ENCODE measurements around the gene GPC6.
A peak's percentile ranks its signal among the peaks of the same experiment; 100 is the strongest.
"Not testable (repeated sequence)": the region's sequence is repeated elsewhere in the genome, so short reads cannot be mapped to it uniquely, and the experiment has no call there.

The GPC6 gene

DNA sequence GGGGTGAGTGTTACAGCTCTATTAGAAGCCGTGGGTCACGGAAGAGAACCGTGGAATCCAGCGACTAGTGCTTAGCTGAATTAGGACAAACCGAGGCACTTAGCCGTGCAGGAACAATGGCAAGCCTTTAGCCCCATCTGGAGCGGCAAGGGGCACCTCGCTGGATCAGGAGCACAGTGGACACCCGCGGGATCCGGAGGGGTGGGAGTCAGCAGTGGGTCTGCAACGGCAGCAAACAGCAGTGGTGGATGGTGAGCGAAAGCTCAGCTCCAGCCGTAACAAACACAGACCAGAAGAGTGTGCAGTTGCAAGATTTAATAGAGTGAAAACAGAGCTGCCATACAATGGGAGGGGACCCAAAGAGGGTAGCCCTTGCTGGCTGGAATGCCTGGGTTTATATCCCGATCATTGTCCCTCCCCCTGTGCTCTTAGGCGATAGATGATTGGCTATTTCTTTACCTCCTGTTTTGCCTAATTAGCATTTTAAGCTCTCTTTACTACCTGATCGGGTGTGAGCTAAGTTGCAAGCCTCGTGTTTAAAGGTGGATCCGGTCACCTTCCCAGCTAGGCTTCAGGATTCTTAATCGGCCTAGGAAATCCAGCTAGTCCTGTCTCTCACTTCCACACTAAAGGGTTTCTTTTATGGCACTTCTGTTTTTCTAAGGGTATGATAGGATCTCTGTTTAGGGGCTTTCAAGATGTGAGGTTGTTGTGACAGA lies 1076.4 kb downstream of the GPC6 start:
- DNase-seq, ATAC-seq: not testable (repeated sequence)

DNA sequence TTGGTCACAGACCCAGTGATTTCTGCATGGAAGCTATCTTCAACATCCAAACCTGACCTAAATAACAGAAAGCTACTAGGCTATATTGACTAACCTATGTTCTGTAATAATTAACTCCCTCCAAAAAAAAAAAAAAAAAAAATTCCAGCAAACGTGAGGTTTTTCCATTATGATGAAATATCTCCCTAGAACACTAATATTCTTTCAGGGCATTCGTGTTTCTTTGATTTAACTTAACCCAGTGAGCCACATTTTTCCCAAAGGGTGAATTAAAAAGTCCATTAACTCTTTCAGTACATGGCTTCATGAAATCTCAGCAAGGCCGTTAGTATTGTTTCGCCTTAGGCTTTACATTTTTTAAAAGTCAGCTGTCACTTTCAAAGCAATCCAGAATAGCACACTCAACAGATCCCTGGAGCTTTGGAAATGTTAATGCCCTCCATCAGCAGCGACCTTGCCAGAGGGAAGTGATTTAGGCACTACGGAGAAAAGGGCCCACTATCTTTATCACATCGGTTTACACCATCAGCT lies 1077.1 kb downstream of the GPC6 start:
- DNase-seq (no peak), ATAC-seq (no peak)

DNA sequence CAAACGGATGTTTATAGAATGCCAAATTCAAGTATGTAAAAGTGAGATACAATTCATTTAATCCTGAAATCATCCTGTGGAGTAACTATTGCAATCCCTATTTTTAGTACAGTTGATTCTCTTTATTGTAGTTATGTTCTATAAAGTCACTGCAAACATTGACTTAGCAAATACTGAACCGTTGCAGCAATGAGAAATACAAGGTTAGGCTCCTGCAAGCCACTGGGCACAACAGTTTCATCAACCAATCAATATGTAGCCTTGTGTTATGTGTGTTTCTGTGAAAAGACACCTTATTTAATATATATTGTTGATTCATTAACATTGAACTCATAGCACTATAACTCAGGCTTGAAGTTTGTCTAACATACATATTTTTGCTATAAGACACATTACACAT lies 1078.4 kb downstream of the GPC6 start:
- ATAC-seq (no peak), DNase-seq (no peak)

DNA sequence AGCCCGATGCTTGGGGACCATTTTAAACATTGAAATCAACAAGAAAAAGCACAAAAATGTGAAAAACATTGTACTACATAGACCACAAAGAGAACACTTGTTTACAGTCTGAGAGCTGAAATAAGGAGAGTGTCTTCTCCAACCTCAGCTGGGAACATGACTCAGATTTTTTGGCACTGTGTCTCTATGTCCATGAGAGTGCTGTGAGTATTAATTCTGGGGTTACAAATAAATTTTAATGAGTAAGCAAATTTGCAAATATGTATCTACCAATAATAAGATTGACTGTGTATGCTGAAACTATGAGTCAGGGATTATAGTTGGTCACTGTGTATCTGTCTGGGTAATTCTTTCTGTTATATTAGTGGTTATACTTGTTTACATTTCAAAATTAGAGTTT lies 1078.9 kb downstream of the GPC6 start:
- ATAC-seq (no peak), DNase-seq (no peak)

DNA sequence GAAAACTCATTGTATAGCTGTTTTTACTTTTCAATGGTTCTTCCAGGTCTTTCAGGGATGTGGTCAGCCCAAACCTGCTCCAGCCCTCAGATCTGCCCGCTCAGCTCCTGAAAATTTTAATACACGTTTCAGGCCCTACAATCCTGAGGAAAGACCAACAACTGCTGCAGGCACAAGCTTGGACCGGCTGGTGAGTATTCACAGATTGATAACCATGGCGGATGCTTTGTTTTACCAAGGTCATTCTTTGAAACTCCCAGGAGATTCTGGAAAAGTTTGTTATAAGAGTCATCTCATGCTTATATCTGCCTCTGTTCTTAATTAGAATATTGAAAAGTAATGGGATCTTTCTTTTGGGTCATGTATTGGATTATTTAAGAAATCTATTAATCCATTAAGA lies 1079.3 kb downstream of the GPC6 start:
- DNase-seq (no peak), ATAC-seq (no peak)

DNA sequence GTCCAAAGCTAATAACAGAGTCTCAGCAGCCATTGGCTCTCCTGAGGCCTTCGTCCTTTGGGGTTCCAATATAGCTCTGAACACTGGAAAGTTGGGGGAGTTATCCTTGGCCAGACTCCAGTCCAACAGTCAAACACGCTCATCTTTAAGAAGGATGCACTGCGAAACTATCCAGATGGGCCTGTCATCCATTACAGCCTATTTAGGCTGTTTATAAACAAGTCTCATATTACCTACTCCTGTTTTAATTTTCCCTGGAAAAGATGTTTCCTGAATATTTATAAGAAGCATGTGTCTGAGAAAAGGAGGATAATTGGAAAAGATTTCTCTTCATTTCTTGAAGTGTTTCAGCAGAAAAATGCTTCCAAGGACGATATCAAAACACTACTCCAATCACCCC lies 1082.2 kb downstream of the GPC6 start:
- DNase-seq (no peak), ATAC-seq (no peak)

DNA sequence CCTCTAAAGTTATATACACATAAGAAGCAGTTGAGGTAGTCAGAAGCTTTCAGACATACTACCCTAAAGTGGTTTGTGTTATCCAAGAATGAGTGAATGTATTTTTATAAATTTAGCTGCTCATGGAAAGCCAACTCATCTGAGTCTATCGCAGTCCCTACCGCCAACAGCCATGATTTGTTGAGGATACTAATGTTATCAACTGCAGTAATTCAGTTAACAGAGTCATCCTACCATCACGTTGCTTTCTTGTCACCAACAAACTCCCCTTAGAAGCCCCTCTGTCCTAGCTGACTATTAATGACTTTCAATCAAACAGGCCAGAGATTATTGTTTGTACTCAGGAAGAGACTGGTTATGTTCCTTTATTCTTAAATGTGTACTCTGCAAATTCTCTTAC lies 1083.0 kb downstream of the GPC6 start:
- ATAC-seq = no peak

DNA sequence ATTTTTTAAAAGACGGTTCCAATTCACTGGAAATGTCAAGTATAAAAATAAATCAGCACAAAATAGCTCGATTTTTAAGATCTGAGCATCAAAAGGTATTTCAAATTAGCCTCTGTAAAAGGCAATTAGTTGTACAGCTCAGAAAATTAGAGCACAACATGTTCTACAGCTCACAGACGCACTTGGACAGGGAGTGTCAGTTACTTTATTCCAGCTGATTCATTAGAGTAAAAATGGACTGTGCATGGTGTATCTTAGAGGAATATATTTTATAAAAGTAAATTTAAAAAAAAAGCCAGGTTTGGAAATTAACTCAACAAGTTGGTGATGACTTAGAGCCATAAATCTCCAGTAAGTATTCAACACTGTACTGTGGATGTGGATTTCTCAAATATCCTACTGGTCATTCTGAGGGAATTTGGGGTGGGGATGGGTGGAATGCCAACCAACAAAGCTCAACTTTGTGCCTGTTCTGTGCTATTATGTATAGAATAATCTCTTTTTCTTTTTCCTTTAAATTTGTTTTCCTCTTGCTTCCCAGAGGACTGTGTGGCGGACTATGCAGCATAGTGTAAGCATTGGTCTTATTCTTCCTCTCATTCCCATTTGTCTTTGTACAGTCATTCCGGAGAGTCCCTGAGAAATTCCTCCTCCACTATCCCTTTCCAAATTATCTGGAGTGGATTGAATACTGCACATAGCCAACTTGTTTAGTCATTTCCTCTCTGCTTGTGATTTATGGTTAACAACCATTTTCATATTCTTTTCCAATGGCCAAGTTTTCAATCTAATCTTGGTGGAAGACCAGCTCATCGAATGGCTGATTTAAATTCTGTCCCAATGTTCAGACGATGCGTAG lies 1083.6 kb downstream of the GPC6 start:
- DNase-seq (no peak), ATAC-seq (no peak)

More for the DNA sequence above, 1083.0 kb downstream of the GPC6 start:
- DNase-seq = no peak

DNA sequence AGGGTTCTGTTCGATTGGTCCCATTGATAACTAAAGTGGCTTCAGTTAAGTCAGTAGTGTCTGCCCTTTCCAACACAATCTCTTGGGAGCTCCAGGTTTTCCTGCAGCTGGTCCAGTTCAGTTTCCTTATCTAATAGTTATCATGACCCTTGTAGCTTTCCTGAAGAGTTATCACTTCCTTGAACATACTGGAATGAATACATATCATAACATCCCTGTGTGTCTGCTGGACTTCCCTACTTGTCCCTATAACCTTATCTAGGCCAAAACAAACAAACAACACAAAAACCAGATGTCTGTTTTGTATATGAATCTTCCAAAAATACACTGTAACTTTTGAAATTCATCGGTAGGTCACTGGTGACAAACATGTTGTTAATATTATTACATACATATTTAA lies 1085.3 kb downstream of the GPC6 start:
- DNase-seq = no peak

DNA sequence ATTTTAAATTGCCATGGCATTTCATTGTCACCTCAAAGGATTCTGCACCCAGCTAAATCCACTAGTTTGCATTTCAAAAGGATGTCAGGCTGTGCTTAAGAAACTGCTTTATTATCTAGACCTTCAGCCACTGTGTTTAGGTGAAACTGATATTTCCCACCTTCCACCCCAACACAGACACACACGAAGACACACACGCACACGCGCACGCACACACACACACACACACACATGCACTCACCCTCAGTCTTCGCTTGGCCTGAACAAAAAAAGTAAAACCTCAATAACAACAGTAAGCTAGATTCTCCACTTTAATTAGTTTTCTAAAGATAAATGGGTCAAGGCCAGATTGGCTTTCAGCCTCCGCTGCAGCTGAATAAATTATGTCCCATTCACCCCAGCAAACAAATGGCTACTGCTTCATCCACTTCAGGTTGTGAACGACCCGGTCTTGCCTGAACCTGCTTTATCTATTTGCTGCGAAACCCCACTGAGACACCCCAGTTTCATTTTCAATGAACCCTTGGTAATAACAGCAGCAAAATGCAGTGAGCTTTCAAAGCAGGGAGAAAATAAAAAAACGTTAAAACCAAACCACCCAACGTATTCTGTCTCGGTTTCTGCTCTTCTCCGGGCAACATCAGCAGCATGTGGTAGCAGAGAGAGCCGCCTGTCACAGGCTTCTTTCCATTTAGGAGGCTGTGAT lies 1086.1 kb downstream of the GPC6 start:
- no peak for ATAC-seq

More for the DNA sequence above, 1085.3 kb downstream of the GPC6 start:
- no peak for ATAC-seq

DNA sequence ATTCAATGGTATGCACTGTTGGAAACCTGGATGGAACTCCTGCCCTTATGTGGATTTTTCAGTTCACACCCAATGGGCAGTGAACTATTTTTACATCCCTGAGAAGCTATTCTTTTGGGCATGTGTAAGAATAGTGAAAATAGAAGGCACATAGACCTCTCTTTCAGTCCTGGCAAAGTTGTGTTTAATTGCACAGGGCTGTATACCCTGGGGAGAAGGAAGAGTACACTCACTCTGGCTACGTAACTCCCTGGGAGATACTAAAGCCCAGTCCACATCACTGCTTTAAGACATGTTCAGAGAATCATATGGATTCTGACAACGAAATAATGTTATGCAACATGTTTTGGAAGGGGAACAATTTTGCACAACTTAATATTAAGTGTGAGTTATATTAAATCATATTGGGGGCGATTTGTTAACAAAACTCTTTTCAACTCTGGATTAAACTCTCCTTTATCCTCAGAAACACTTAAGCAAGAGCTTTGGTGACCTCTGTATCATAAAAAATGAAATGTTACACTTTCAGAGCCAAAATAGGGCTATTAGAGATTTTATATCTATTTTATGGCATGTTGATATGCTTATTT lies 1086.8 kb downstream of the GPC6 start:
- ATAC-seq (no peak), DNase-seq (no peak)

More for the DNA sequence above, 1086.1 kb downstream of the GPC6 start:
- no peak for DNase-seq

DNA sequence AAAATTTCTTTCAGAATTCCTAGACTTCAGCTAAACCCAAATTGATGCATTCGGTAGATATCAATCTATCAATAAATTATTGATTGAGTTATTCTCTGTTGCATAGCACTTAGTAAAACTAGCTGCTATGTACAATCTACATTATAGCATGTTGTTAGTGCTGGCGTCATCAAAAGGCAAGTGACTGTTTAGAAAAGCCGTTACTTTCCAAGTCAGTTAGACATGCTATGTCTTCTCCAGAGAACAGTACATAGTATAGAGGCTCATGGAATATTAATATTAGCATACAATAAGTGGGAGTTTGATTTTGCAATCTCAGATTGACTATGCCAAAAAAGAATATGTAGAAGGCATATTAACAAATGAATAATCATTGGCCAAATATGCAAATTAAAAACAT lies 1087.3 kb downstream of the GPC6 start:
- no peak for DNase-seq
- no peak for ATAC-seq

DNA sequence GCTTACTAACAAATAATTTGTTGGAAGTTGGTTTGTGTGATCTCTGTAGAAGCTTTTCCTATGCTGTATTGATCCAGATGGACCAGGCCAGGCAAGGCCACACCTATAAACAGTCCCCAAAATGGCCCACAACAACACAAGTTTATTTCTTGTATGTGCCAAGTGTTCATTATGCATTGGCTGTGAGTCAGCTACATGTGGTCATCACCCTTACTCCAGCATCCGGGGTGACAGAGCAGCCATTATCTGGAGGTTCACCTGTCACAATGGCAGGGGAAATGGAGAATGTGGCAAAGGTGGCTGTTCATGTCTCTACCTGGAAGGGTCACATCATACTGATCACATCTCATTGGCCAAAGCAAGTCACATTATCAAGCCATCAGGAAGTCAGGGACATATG lies 1088.6 kb downstream of the GPC6 start:
- ATAC-seq = no peak

DNA sequence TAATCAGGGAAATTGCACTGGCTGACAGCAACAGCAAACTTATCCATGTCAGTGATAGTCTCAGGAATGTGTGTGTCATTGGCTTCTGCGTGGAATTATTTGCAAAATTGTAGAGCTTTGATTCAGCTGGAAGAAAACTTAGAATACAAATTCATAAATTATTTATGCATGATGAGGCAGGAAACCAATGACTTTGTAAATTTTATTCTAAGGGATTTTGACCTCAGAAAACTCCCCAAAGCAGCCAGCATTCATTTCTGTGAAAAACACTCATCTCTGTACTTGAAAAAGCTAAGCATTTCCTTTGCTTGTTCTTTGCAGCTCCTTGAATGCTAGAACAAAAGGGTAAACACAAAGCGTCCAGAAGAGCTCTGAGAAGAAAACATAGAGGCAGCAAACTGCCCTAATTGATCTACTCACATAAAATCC lies 1090.5 kb downstream of the GPC6 start:
- DNase-seq = no peak
- ATAC-seq = no peak

More for the DNA sequence above, 1088.6 kb downstream of the GPC6 start:
- no peak for DNase-seq

DNA sequence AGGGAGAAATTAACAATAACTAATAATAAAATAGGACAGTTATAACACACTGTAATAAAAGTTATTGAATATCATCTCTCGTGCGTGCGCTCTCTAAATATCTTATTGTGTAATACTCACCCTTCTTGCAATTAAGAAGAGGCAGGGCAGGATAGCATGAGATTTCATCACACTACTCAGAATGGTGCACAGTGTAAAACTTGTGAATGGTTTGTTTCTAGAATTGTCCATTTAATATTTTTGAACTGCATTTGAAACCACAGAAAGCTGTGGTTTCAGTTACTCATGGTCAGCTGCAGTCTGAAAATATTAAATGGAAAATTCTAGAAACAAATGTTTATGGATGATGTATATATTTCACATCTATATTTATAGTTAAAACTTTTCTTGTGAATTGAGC lies 1091.8 kb downstream of the GPC6 start:
- no peak for ATAC-seq
- DNase-seq = no peak

DNA sequence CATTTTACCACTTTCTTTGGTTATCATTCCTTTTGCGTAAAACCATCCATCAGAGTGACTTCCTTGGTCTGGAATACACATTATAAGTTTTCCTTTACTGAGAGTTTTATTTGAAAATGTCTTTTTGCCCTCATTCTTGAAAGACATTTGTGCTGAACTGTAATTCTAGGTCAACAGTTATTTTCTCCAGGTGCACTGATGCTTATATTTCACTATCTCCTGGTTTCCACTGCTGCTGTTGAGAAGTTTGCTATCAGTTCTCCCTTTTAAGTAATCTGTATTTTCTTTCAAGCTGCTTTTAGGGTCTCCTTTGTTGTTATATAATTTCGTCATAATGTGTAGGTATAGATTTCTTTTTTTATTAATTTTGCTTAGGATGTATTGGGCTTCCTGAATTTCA lies 1092.9 kb downstream of the GPC6 start:
- ATAC-seq (no peak), DNase-seq (no peak)

DNA sequence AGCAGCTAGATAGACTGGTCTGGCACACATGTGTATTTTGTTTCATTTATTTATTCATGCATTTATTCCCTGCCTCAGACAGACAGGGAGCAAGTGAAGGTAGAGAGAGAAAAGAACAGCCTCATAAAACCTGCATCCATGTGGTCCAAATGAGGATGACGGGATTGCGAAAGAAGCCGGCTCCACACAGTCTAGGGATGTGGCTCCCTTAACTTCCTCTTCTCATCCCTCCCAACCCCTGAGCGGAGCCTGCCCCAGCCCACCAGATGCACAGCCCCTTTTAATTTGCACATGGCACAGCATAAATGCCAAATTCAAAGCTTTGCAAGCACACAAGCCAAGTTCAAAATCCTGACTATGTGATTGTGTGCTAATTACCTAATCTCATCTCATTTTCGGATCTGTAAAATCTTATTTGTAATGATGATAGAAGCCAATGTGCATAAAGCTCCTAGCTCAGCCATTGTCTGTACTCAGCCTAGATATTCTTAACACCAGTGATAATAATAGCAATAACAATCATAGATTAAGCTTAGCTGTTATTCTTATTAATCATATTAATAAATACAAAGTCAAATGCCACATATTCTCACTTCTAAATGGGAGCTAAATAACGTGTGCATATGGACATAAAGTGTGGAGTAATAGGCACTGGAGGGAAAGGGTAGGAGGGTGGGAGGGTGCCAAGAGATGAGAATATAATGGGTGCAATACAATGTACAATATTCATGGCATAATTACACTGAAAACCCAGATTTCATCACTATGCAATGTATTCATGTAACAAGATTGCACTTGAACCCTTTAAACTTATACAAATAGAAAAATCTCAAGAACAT lies 1096.5 kb downstream of the GPC6 start:
- no peak for ATAC-seq
- DNase-seq = no peak

DNA sequence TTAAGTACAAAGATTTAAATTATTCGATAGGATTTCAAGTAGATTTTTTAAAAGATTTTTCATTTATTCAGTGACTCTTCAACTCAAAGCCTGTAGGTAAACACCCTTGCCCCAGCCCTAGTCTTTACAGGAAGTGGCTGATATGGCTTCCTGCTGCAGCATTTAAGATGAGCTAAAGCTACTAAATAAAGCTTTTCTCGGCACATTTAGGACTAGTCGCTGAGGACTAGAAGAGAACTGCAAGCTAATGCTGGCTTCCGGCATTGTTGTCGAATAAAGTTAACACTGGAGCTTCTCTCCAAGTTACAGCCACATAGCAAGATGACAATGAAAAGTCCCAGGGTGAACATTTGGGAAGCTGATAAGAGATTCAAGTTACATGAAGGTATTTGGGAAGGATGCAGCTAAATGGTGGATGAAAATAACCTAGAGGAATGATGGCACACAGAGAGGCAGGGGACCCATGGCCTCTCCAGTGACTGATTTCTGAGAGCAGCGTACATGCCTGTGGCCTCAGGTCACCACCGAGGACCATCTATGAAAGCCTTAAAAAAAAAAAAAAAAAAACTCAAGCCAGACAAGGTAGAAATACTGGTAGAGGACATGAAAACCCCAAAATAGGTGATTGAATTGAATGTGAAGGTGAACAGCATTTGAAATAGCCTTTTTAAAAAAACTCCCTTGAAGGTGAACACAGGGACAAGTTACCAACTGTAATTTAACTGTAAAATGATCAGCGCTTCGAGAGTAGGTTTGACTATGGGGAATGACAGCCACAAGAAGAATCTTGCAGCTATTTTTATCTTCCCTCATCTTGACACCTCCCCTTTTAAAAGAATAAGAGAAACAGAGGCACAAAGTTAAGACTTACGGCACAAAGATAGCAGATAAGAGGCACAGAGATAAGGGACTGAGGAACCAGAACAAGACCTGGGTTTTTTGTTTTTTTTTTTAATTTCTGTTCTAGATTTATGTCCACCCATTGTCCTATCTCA lies 1097.5 kb downstream of the GPC6 start:
- no peak for DNase-seq
- peak; percentile 37 for ATAC-seq

DNA sequence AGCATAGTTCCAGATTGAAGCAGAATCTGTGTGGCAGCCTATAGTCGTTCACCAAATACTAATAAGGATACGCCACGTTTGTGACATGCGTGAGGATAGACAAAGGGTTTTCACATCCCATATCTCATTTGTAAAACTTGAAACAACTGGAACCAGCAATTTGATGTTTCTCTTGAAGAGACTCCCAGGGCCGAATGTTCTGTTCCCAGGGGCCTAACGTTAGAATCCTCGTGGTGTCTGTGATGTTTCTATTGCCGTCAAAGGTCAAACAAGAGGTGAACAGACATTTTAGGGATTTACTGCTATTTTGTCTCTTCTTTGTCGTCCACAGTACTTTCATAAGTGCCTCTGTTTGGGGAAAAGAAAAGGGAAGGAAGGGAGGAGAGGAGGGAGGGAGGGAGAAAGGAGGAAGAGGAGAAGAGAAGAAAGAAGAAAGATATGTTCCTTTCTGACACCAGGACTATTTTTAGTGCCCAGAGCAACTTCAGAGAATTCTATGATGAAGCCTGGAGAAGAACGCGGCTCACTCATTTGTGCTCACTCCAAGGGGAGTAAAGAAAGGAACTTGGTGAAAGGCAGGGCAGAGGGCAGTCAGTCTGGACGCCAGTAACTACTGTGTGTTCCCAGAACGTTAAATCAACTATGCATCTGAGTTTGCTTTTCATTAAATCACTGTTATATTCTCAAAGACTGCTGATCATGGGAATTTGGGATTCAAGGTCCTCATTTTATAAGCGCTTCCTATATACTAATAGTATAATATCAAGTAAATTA lies 1098.3 kb downstream of the GPC6 start:
- no peak for ATAC-seq
- no peak for DNase-seq

Data from stimulated activated naive CD8-positive, alpha-beta T cell treated with anti-CD3 and anti-CD28 coated beads, Interleukin-15, Interleukin-2, amounts not matched to agents 100 U/mL and 50 U/mL, for 24 hours (primary cell).